ENCODE data around the gene STARD7. TPM values are rescaled to one million over a fixed set of nuclear protein-coding genes. Genes with fewer than 3 reads are reported as not detected.

The STARD7 gene
- total RNA-seq, 2 donors from 2014 or later, result 145 to 159 TPM

DNA sequence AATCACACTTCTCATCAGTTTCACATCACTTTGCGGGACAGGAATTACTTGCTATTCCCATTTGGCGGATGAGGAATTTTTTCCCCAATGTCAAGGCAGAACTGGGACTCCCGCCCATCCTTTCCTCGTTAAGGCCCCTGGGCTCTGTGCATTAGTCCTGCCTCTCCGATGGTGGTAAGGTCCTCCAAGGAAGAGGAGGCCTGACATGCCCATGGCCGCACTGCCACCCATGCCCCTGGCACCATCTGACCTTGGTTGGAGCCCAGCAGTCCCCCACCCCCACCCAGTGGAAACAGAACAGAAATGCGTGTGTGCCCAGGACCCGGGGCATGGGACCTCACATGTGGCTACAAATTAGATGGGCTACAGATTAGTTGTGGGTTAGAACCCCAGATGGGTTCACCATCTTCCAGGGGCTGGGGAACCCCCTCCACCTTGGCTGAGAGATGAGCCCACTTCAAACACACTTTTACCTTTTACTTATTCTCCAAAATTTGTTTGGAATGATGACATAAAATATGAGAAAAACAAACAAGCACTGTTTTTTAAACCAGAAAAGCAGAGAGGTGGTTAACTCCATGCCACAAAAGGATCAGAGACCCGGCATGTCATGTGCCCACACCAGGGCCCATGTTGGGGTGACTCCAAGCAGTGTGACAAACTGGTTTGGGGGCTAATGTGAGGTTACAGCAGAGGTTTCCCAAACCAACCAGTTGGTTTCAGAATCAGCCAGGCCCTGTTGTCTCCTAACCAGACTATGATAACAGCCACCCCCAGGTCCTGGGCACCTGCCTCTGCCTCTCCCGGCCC lies 52.4 kb downstream of the STARD7 start:
- no peaks in the 10 kb centered on the region for H3K27me3 ChIP-seq (ENCODE audit: control insufficient read depth, insufficient read depth, low read length, poor library complexity, severe bottlenecking)
- Mint-ChIP-seq H3K9me3 (no peaks in the 10 kb centered on the region), H3K4me1 (peaks cover 7% of the 10 kb centered on the region), H3K27ac (no peak overlapping the region), H3K27me3 (ENCODE audit: insufficient read depth) (peaks cover 4% of the 10 kb centered on the region), H3K36me3 (ENCODE audit: low read depth) (no peaks in the 10 kb centered on the region), H3K4me3 (no peak overlapping the region)
- no peaks in the 10 kb centered on the region for H3K9me3 ChIP-seq (ENCODE audit: control insufficient read depth, low read length)
- 89 to 92% methylated on average over 2 to 10 of the region's 10 CpGs for WGBS, 2 experiments (ENCODE audit: insufficient coverage in 1 of 2, insufficient read length in 1 of 2)
- H3K27ac ChIP-seq (ENCODE audit: low read depth, low read length), result no peak overlapping the region
- H3K9ac ChIP-seq (ENCODE audit: extremely low read depth, low read length, poor library complexity, severe bottlenecking), result no peak overlapping the region
- H3K4me3 ChIP-seq (ENCODE audit: low read length), result no peak overlapping the region
- H3K4me1 ChIP-seq (ENCODE audit: control insufficient read depth, insufficient read depth, low read length), result no peaks in the 10 kb centered on the region
- TF ChIP-seq, protein P1, sequence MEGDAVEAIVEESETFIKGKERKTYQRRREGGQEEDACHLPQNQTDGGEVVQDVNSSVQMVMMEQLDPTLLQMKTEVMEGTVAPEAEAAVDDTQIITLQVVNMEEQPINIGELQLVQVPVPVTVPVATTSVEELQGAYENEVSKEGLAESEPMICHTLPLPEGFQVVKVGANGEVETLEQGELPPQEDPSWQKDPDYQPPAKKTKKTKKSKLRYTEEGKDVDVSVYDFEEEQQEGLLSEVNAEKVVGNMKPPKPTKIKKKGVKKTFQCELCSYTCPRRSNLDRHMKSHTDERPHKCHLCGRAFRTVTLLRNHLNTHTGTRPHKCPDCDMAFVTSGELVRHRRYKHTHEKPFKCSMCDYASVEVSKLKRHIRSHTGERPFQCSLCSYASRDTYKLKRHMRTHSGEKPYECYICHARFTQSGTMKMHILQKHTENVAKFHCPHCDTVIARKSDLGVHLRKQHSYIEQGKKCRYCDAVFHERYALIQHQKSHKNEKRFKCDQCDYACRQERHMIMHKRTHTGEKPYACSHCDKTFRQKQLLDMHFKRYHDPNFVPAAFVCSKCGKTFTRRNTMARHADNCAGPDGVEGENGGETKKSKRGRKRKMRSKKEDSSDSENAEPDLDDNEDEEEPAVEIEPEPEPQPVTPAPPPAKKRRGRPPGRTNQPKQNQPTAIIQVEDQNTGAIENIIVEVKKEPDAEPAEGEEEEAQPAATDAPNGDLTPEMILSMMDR (conservative IDR thresholded peaks at IDR 0.05), result no peak
- no peak for DNase-seq
- no peaks in the 10 kb centered on the region for H3K36me3 ChIP-seq (ENCODE audit: control insufficient read depth, insufficient read depth, low read length)

DNA sequence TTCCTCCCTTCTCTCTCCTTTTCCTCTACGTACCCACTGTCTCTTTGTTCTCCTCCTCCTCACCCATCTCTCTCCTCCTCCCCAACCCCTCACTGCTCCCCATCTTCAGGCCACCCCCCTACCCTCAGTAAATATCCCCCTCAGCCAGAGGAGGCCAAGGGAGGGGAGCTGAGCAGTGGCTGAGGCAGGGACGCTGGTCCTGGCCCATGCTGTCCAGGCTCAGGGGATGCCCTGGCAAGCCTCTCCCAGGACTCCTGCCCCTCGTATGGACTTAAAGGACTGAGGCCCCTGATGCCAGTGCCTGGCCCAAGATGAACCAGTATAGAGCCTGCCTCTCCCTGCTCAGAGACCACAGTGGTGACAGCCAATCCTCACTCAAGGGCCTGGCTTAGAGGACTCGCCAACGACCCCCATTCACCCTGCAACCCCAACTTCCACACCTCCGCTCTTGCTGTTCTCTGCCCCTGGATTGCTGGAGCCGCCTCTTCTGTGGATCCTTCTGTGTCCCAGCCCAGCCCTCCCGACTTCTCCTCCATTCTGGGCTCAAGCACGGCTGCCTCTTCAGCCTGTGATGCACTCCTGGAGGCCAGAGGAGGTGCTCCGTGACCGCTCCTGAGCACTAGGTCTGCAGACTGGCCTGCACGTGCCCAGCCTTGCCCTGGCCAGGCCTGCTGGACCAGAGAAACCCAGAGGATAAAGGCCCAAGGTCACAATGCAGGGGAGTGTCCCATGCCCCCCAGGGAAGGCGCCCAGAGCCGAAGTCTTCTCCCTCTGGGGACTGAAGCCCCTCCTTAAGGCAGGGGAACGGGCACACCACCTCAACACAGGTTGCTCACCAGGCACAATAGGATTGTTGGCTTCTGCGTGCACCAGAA lies 53.9 kb downstream of the STARD7 start:
- Histone ChIP-seq H3K27ac (ENCODE audit: low read depth, low read length) (no peak overlapping the region), H3K4me3 (ENCODE audit: low read length) (no peak overlapping the region), H3K9me3 (ENCODE audit: control insufficient read depth, low read length) (no peaks in the 10 kb centered on the region), H3K9ac (ENCODE audit: extremely low read depth, low read length, poor library complexity, severe bottlenecking) (no peak overlapping the region), H3K4me1 (ENCODE audit: control insufficient read depth, insufficient read depth, low read length) (no peaks in the 10 kb centered on the region), H3K27me3 (ENCODE audit: control insufficient read depth, insufficient read depth, low read length, poor library complexity, severe bottlenecking) (no peaks in the 10 kb centered on the region), H3K36me3 (ENCODE audit: control insufficient read depth, insufficient read depth, low read length) (no peaks in the 10 kb centered on the region)
- DNase-seq, result peak; percentile 56
- Mint-ChIP-seq H3K4me1 (peaks cover 7% of the 10 kb centered on the region), H3K27me3 (ENCODE audit: insufficient read depth) (peaks cover 4% of the 10 kb centered on the region), H3K9me3 (no peaks in the 10 kb centered on the region), H3K4me3 (no peak overlapping the region), H3K36me3 (ENCODE audit: low read depth) (no peaks in the 10 kb centered on the region), H3K27ac (no peak overlapping the region)
- TF ChIP-seq, protein P1 (conservative IDR thresholded peaks at IDR 0.05), result no peak
- 88 to 94% methylated on average over 8 to 16 of the region's 16 CpGs for WGBS, 2 experiments (ENCODE audit: insufficient coverage in 1 of 2, insufficient read length in 1 of 2)

DNA sequence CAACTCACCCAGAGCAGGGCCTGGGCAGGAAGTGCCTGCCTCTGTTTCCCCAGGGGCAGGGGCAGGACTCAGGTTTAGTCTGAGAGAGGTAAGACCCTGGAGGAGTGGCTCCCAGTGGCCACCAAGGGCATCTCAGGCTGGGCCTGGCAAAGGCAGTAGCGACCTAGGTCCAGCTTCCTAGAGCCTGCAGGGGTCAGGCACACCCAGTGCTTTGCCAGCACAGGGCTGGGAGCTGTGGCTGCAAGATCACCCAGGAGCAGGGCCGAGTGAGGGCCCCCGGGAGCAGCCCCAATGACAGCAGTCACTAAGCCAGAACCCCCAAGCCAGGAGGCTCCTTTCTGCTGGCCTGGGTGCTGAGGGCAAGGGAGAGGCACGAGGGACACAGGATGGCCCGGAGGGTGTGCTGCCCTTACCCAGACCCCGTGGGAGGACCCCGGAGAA lies 54.6 kb downstream of the STARD7 start:
- Histone ChIP-seq H3K9me3 (ENCODE audit: control insufficient read depth, low read length) (no peaks in the 10 kb centered on the region), H3K36me3 (ENCODE audit: control insufficient read depth, insufficient read depth, low read length) (no peaks in the 10 kb centered on the region), H3K4me3 (ENCODE audit: low read length) (no peak overlapping the region), H3K27ac (ENCODE audit: low read depth, low read length) (no peak overlapping the region), H3K9ac (ENCODE audit: extremely low read depth, low read length, poor library complexity, severe bottlenecking) (no peak overlapping the region), H3K4me1 (ENCODE audit: control insufficient read depth, insufficient read depth, low read length) (no peaks in the 10 kb centered on the region), H3K27me3 (ENCODE audit: control insufficient read depth, insufficient read depth, low read length, poor library complexity, severe bottlenecking) (no peaks in the 10 kb centered on the region)
- H3K36me3 Mint-ChIP-seq (ENCODE audit: low read depth), result no peaks in the 10 kb centered on the region
- peaks cover 3% of the 10 kb centered on the region for H3K27me3 Mint-ChIP-seq (ENCODE audit: insufficient read depth)
- H3K4me3 Mint-ChIP-seq, result no peak overlapping the region
- H3K4me1 Mint-ChIP-seq, result peaks cover 7% of the 10 kb centered on the region
- WGBS, 2 experiments (ENCODE audit: insufficient coverage in 1 of 2, insufficient read length in 1 of 2), result 67 to 86% methylated on average over 1 to 7 of the region's 7 CpGs
- peak; percentile 60 for DNase-seq
- H3K9me3 Mint-ChIP-seq, result no peaks in the 10 kb centered on the region
- H3K27ac Mint-ChIP-seq, result no peak overlapping the region
- TF ChIP-seq, protein P1 (conservative IDR thresholded peaks at IDR 0.05), result peak; percentile 56

All from endodermal cell (in vitro differentiated cells).